Measurements from ENCODE around the gene CTTN. TPM values are rescaled to one million over a fixed set of nuclear protein-coding genes. Genes with fewer than 3 reads are reported as not detected.

The CTTN gene
- total and polyA plus RNA-seq, 8 donors: 69.8 to 390 (median 289) TPM

GRCh38 chr11:70419307-70420007 is 21.1 kb downstream of the CTTN start:
- no peak for DNase-seq
- H3K27me3 ChIP-seq: no peaks in the 10 kb centered on the region
- no peaks in the 10 kb centered on the region for H3K4me1 ChIP-seq
- H3K27ac ChIP-seq: no peak overlapping the region
- 86 to 94% (median 91%) methylated on average over 17 of the region's 17 CpGs for WGBS, 5 donors
- no peak for TF ChIP-seq CTCF (IDR thresholded peaks at IDR 0.05)
- TF ChIP-seq EP300 (IDR thresholded peaks at IDR 0.05): no peak
- TF ChIP-seq POLR2AphosphoS5 (IDR thresholded peaks at IDR 0.05): no peak
- no peak for TF ChIP-seq POLR2A (IDR thresholded peaks at IDR 0.05)
- H3K9me3 ChIP-seq: no peaks in the 10 kb centered on the region
- no peak overlapping the region for H3K4me3 ChIP-seq
- H3K36me3 ChIP-seq: peaks cover 91 to 100% (median 100%) of the 10 kb centered on the region in 4 donors
- intact Hi-C loops (cut with DNase I; ENCODE audit: low total_unique reads): no loop called here

- DNase-seq: no peak
- no peak overlapping the region for H3K4me3 ChIP-seq
- H3K27ac ChIP-seq: no peak overlapping the region
- H3K36me3 ChIP-seq: peaks cover 89 to 100% (median 100%) of the 10 kb centered on the region in 4 donors
- TF ChIP-seq CTCF (IDR thresholded peaks at IDR 0.05) (no peak), EP300 (IDR thresholded peaks at IDR 0.05) (no peak), POLR2AphosphoS5 (IDR thresholded peaks at IDR 0.05) (no peak), POLR2A (IDR thresholded peaks at IDR 0.05) (no peak)
- intact Hi-C loops (cut with DNase I; ENCODE audit: low total_unique reads): no loop called here
- no peaks in the 10 kb centered on the region for H3K4me1 ChIP-seq
- no peaks in the 10 kb centered on the region for H3K27me3 ChIP-seq
- H3K9me3 ChIP-seq: no peaks in the 10 kb centered on the region
- WGBS, 5 donors: 87 to 94% (median 89%) methylated on average over 14 of the region's 14 CpGs
Observed at GRCh38 chr11:70420008-70420464, 21.7 kb downstream of the CTTN start.

GRCh38 chr11:70420496-70420895 is 22.2 kb downstream of the CTTN start:
- H3K36me3 ChIP-seq: peaks cover 89 to 100% (median 100%) of the 10 kb centered on the region in 4 donors
- no peak overlapping the region for H3K27ac ChIP-seq
- intact Hi-C loops (cut with DNase I; ENCODE audit: low total_unique reads): no loop called here
- H3K4me1 ChIP-seq: no peaks in the 10 kb centered on the region
- no peak for TF ChIP-seq POLR2A (IDR thresholded peaks at IDR 0.05)
- TF ChIP-seq POLR2AphosphoS5 (IDR thresholded peaks at IDR 0.05): no peak
- DNase-seq: no peak
- no peak overlapping the region for H3K4me3 ChIP-seq
- H3K9me3 ChIP-seq: no peaks in the 10 kb centered on the region
- no peaks in the 10 kb centered on the region for H3K27me3 ChIP-seq
- 84 to 95% (median 89%) methylated on average over 9 of the region's 9 CpGs for WGBS, 5 donors

GRCh38 chr11:70421123-70421522 is 22.8 kb downstream of the CTTN start:
- TF ChIP-seq POLR2AphosphoS5 (IDR thresholded peaks at IDR 0.05) (no peak), POLR2A (IDR thresholded peaks at IDR 0.05) (no peak), CTCF (IDR thresholded peaks at IDR 0.05) (no peak), EP300 (IDR thresholded peaks at IDR 0.05) (no peak)
- Histone ChIP-seq H3K27me3 (no peaks in the 10 kb centered on the region), H3K4me3 (no peak overlapping the region), H3K9me3 (no peaks in the 10 kb centered on the region), H3K4me1 (no peaks in the 10 kb centered on the region), H3K36me3 (peaks cover 89 to 100% (median 100%) of the 10 kb centered on the region in 4 donors), H3K27ac (no peak overlapping the region)
- WGBS, 5 donors: 78 to 82% (median 80%) methylated on average over 12 to 13 of the region's 13 CpGs
- intact Hi-C loops (cut with DNase I; ENCODE audit: low total_unique reads): no loop called here
- DNase-seq: no peak
